Measurements from ENCODE around the gene KCNC2. TPM values are rescaled to one million over a fixed set of nuclear protein-coding genes. Genes with fewer than 3 reads are reported as not detected.

Gene KCNC2
- total RNA-seq, 2 donors from 2014 or later = not detected

DNA sequence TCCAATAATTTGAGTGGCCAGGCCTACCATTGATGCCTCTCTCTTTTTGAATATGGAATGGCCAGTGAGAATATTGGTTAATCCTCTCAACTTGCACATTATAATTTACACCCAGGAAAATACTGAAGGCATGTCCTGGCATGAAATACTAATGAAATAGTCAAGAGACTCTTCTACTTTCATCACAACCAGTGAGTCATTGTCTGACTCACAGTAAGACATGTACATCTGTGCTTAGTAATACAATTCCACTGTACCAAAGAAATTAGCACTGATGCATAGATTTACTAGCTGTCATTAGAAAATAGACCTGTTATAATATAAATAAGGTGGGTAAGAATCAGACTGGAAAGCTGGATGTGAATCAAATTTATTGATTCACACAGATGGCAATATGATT is 31.6 kb downstream of the KCNC2 start:
- Histone ChIP-seq H3K4me3 (ENCODE audit: low read length) (no peak overlapping the region), H3K27ac (ENCODE audit: low read depth, low read length) (no peak overlapping the region), H3K36me3 (ENCODE audit: control insufficient read depth, insufficient read depth, low read length) (no peaks in the 10 kb centered on the region), H3K4me1 (ENCODE audit: control insufficient read depth, insufficient read depth, low read length) (no peaks in the 10 kb centered on the region), H3K9ac (ENCODE audit: extremely low read depth, low read length, poor library complexity, severe bottlenecking) (no peak overlapping the region), H3K9me3 (ENCODE audit: control insufficient read depth, low read length) (no peaks in the 10 kb centered on the region), H3K27me3 (ENCODE audit: control insufficient read depth, insufficient read depth, low read length, poor library complexity, severe bottlenecking) (no peaks in the 10 kb centered on the region)
- no peaks in the 10 kb centered on the region for H3K4me1 Mint-ChIP-seq
- no peak overlapping the region for H3K27ac Mint-ChIP-seq
- TF ChIP-seq CTCF (conservative IDR thresholded peaks at IDR 0.05) = no peak
- no peak overlapping the region for H3K4me3 Mint-ChIP-seq
- H3K36me3 Mint-ChIP-seq (ENCODE audit: low read depth) = no peaks in the 10 kb centered on the region
- no peaks in the 10 kb centered on the region for H3K9me3 Mint-ChIP-seq
- no peak for DNase-seq
- no peaks in the 10 kb centered on the region for H3K27me3 Mint-ChIP-seq (ENCODE audit: insufficient read depth)

- H3K4me3 ChIP-seq (ENCODE audit: low read length) = no peak overlapping the region
- H3K27ac Mint-ChIP-seq = no peak overlapping the region
- 78% methylated on average over 1 of the region's 1 CpG; no CpG with 5 or more reads in 1 of the 2 experiments for WGBS, 2 experiments (ENCODE audit: insufficient coverage in 1 of 2, insufficient read length in 1 of 2)
- H3K9ac ChIP-seq (ENCODE audit: extremely low read depth, low read length, poor library complexity, severe bottlenecking) = no peak overlapping the region
- no peak for TF ChIP-seq CTCF (conservative IDR thresholded peaks at IDR 0.05)
- H3K27me3 ChIP-seq (ENCODE audit: control insufficient read depth, insufficient read depth, low read length, poor library complexity, severe bottlenecking) = no peaks in the 10 kb centered on the region
- no peaks in the 10 kb centered on the region for H3K36me3 ChIP-seq (ENCODE audit: control insufficient read depth, insufficient read depth, low read length)
- no peaks in the 10 kb centered on the region for H3K9me3 ChIP-seq (ENCODE audit: control insufficient read depth, low read length)
- no peak overlapping the region for H3K4me3 Mint-ChIP-seq
- no peaks in the 10 kb centered on the region for H3K9me3 Mint-ChIP-seq
- H3K4me1 Mint-ChIP-seq = no peaks in the 10 kb centered on the region
- no peaks in the 10 kb centered on the region for H3K36me3 Mint-ChIP-seq (ENCODE audit: low read depth)
- no peak overlapping the region for H3K27ac ChIP-seq (ENCODE audit: low read depth, low read length)
- no peak for DNase-seq
- no peaks in the 10 kb centered on the region for H3K27me3 Mint-ChIP-seq (ENCODE audit: insufficient read depth)
- no peaks in the 10 kb centered on the region for H3K4me1 ChIP-seq (ENCODE audit: control insufficient read depth, insufficient read depth, low read length)
These were observed 37.0 kb downstream of the KCNC2 start for GRCh38 chr12:75172611-75173010.

- no peaks in the 10 kb centered on the region for H3K9me3 Mint-ChIP-seq
- H3K27ac Mint-ChIP-seq = no peak overlapping the region
- no peaks in the 10 kb centered on the region for H3K36me3 Mint-ChIP-seq (ENCODE audit: low read depth)
- DNase-seq = no peak
- no peak overlapping the region for H3K4me3 Mint-ChIP-seq
- Histone ChIP-seq H3K27ac (ENCODE audit: low read depth, low read length) (no peak overlapping the region), H3K4me3 (ENCODE audit: low read length) (no peak overlapping the region), H3K4me1 (ENCODE audit: control insufficient read depth, insufficient read depth, low read length) (no peaks in the 10 kb centered on the region), H3K9ac (ENCODE audit: extremely low read depth, low read length, poor library complexity, severe bottlenecking) (no peak overlapping the region), H3K9me3 (ENCODE audit: control insufficient read depth, low read length) (no peaks in the 10 kb centered on the region), H3K36me3 (ENCODE audit: control insufficient read depth, insufficient read depth, low read length) (no peaks in the 10 kb centered on the region), H3K27me3 (ENCODE audit: control insufficient read depth, insufficient read depth, low read length, poor library complexity, severe bottlenecking) (no peaks in the 10 kb centered on the region)
- no peaks in the 10 kb centered on the region for H3K4me1 Mint-ChIP-seq
- TF ChIP-seq CTCF (conservative IDR thresholded peaks at IDR 0.05) = no peak
- no peaks in the 10 kb centered on the region for H3K27me3 Mint-ChIP-seq (ENCODE audit: insufficient read depth)
- 91 to 93% methylated on average over 4 of the region's 4 CpGs for WGBS, 2 experiments (ENCODE audit: insufficient coverage in 1 of 2, insufficient read length in 1 of 2)
These were observed 38.9 kb downstream of the KCNC2 start for GRCh38 chr12:75170640-75171185.
